GM12878 (cell line): ENCODE results near the gene ANO7. TPM values are rescaled to one million over a fixed set of nuclear protein-coding genes. Genes with fewer than 3 reads are reported as not detected.

Source experiments
- ATAC-seq: fragments of 200-7000 bp; cut with Tn5 transposase; 3 replicates; pipeline ENCODE4 v1.9.1; 2020; ENCODE audit warnings: mild to moderate bottlenecking, moderate library complexity
- BruUV-seq: library from RNA; stranded (reverse); fragments of 400-500 nt; replicated peaks from 2 replicates; lab custom pipeline; 2021; lab: Mats Ljungman, UMichigan
- CTCF ChIA-PET: fragments of 300-600 bp; sonication (Branson Sonifier 250); formaldehyde crosslinking; extraction: SDS; loops from one replicate; lab custom pipeline; 2021; ENCODE audit warnings: inconsistent platforms; lab: Yijun Ruan, JAX
- POLR2A ChIA-PET: fragments of 350-600 bp; formaldehyde crosslinking; extraction: SDS; loops from one replicate; lab custom pipeline; 2021; ENCODE audit warnings: inconsistent platforms; lab: Charles Lee
- RAD21 ChIA-PET: fragments of 300-600 bp; sonication (Branson Sonifier 250); formaldehyde crosslinking; loops from one replicate; lab custom pipeline; 2023; ENCODE audit warnings: antibody characterized with exemption; ENCODE audit not compliant: unreplicated experiment; lab: Charles Lee
- SMC1A ChIA-PET: fragments of 300-600 bp; sonication (Branson Sonifier 250); formaldehyde crosslinking; loops from one replicate; lab custom pipeline; 2023; ENCODE audit not compliant: unreplicated experiment, uncharacterized antibody; lab: Charles Lee
- DNase-seq: peaks from one replicate; pipeline ENCODE4 v3.0.0-alpha.2; 2011; ENCODE audit warnings: low read depth, low spot score
- FAIRE-seq: peaks from 3 replicates; lab custom pipeline; 2011; peaks lifted over from hg19 to GRCh38; lab: Jason Lieb, UNC
- H2AFZ ChIP-seq: 2 replicates; pipeline ENCODE4 v1.6.0; 2011; ENCODE audit warnings: low read depth, low read length, control low read depth; ENCODE audit not compliant: control insufficient read depth
- H3K27ac ChIP-seq: 2 replicates; pipeline ENCODE4 v1.5.1; 2011; ENCODE audit warnings: control low read depth; ENCODE audit not compliant: control insufficient read depth, insufficient read depth
- H3K27me3 ChIP-seq, 2 experiments: replicated peaks in 1 of 2; 2 replicates each; pipeline versions ENCODE4 v1.6.0 to v1.6.1; 2011; ENCODE audit warnings: low read length in 1 of 2; ENCODE audit not compliant: control insufficient read depth in 2 of 2, insufficient read depth in 2 of 2
- H3K36me3 ChIP-seq, 2 experiments: 2 replicates each; pipeline ENCODE4 v1.5.1; 2011; ENCODE audit warnings: low read length in 1 of 2; ENCODE audit not compliant: control insufficient read depth in 2 of 2, insufficient read depth in 2 of 2
- H3K4me1 ChIP-seq: 2 replicates; pipeline ENCODE4 v1.6.1; 2011; ENCODE audit warnings: mild to moderate bottlenecking, low read length, moderate library complexity, mixed read lengths; ENCODE audit not compliant: control insufficient read depth, insufficient read depth
- H3K4me2 ChIP-seq: 2 replicates; pipeline ENCODE4 v1.6.0; 2011; ENCODE audit warnings: control low read depth; ENCODE audit not compliant: control insufficient read depth, insufficient read depth
- H3K4me3 ChIP-seq: fragments of 200-600 bp; sonication (generic); 2 replicates; pipeline ENCODE4 v1.5.1; 2016
- H3K79me2 ChIP-seq: 2 replicates; pipeline ENCODE4 v1.6.0; 2011; ENCODE audit warnings: low read length; ENCODE audit not compliant: control insufficient read depth, insufficient read depth
- H3K9ac ChIP-seq: 2 replicates; pipeline ENCODE4 v1.8.0; 2011; ENCODE audit warnings: low read length, control low read depth, mixed read lengths; ENCODE audit not compliant: control insufficient read depth, insufficient read depth
- H3K9me3 ChIP-seq: replicated peaks from 3 replicates; pipeline ENCODE4 v1.5.1; 2011; ENCODE audit warnings: mild to moderate bottlenecking, low read length; ENCODE audit not compliant: control insufficient read depth, insufficient read depth
- H4K20me1 ChIP-seq: 2 replicates; pipeline ENCODE4 v1.6.0; 2011; ENCODE audit not compliant: control insufficient read depth, insufficient read depth
- ESRRA ChIP-seq: IDR thresholded peaks from 2 replicates; pipeline ENCODE4 v1.6.1; 2012; ENCODE audit warnings: mild to moderate bottlenecking, low read length, improper control_type of control experiment
- MTA3 ChIP-seq: IDR thresholded peaks from 2 replicates; pipeline ENCODE4 v1.6.1; 2012; ENCODE audit warnings: low read length, inconsistent platforms, borderline replicate concordance
- NRF1 ChIP-seq: conservative IDR thresholded peaks from 2 replicates; pipeline ENCODE4 v1.6.1; 2011; ENCODE audit warnings: mild to moderate bottlenecking, low read depth, low read length, improper control_type of control experiment
- POLR2A ChIP-seq: IDR thresholded peaks from 2 replicates; pipeline ENCODE4 v1.6.1; 2011; ENCODE audit warnings: low read depth, mild to moderate bottlenecking, low read length
- WGBS: methylation state at CpG from one replicate; pipeline ENCODE4 v1.1.6; 2016; ENCODE audit warnings: low lambda C conversion rate; ENCODE audit not compliant: insufficient replicate concordance, insufficient coverage; ENCODE audit errors: missing lambda C conversion rate; 5-methylcytosine and 5-hydroxymethylcytosine counted together
- in situ Hi-C: fragments of 300-500 bp; cut with MboI; formaldehyde crosslinking; loops from 9 replicates; pipeline ENCODE4 v1.14.3; 2018; ENCODE audit warnings: mixed read lengths
- intact Hi-C: fragments of 100-400 bp; cut with micrococcal nuclease; formaldehyde crosslinking; loops from one replicate; pipeline ENCODE4 v1.14.2; 2022; ENCODE audit not compliant: unreplicated experiment
- polyA plus RNA-seq, 11 experiments: library from polyadenylated mRNA; depleted of rRNA in 4 of 11; unstranded in 6 of 11; stranded (reverse) in 5 of 11; fragments of >200 nt; fragmentation: Nextera tagmentation in 4 of 11; fragmentation: Illumina TruSeq in 1 of 11; extraction: Ambion mirVana in 4 of 11; extraction: Trizol in 1 of 11; gene quantifications; 1 replicate in 1 of 11; 2 replicates in 10 of 11; pipeline versions ENCODE4 v1.2.1 to v1.2.3, GENCODE V29; 2011 to 2016; ENCODE audit warnings: inconsistent platforms in 2 of 11, missing spikeins in 2 of 11, low read depth in 1 of 11
- total RNA-seq, 4 experiments: library from RNA; depleted of rRNA in 3 of 4; stranded (reverse); fragments of >200 nt in 3 of 4; fragmentation: Illumina TruSeq in 1 of 4; extraction: Trizol in 1 of 4; gene quantifications; 2 replicates each; pipeline versions ENCODE4 v1.2.1 to v1.2.3, GENCODE V29; 2013 to 2021
- TF ChIP-seq, protein P1 (sequence below): IDR thresholded peaks from 2 replicates; pipeline ENCODE4 v1.6.1; 2011; ENCODE audit warnings: mild to moderate bottlenecking, low read depth, low read length, moderate library complexity; ENCODE audit not compliant: insufficient replicate concordance
- TF ChIP-seq, protein P2 (sequence below): IDR thresholded peaks from 2 replicates; pipeline ENCODE4 v1.6.1; 2012; ENCODE audit warnings: low read length, inconsistent platforms

ANO7 gene
- total and polyA plus RNA-seq, 10 of the 15 experiments (the other 5 are each of a cell fraction or from before 2014, with no cell fraction given), result 0.08 to 1.4 (median 0.44) TPM

DNA sequence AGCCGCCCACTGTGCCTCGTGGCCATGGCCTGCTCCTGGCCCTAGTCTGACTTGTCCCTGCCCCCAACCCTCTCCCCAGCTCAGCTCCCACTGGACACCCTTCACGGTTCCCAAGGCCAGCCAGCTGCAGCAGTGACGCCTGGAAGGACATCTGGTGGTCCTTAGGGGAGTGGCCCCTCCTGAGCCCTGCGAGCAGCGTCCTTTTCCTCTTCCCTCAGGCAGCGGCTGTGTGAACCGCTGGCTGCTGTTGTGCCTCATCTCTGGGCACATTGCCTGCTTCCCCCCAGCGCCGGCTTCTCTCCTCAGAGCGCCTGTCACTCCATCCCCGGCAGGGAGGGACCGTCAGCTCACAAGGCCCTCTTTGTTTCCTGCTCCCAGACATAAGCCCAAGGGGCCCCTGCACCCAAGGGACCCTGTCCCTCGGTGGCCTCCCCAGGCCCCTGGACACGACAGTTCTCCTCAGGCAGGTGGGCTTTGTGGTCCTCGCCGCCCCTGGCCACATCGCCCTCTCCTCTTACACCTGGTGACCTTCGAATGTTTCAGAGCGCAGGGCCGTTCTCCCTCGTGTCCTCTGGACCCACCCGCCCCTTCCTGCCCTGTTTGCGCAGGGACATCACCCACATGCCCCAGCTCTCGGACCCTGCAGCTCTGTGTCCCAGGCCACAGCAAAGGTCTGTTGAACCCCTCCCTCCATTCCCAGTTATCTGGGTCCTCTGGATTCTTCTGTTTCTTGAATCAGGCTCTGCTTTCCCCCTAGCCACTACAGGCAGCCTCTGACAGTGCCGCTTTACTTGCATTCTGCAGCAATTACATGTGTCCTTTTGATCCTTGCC lies 35.8 kb downstream of the ANO7 start:
- peak; percentile 51 for TF ChIP-seq POLR2A
- peak; percentile 58; the same call in 1 of the 2 replicates for TF ChIP-seq MTA3
- TF ChIP-seq ESRRA, result no peak
- Histone ChIP-seq H3K9me3 (no peaks in the 10 kb centered on the region), H3K27ac (no peak overlapping the region), H3K79me2 (no peaks in the 10 kb centered on the region), H3K4me1 (no peaks in the 10 kb centered on the region), H3K36me3 (peaks cover 9 to 17% of the 10 kb centered on the region in 2 experiments; a peak in 3 of 4 replicates), H4K20me1 (no peaks in the 10 kb centered on the region), H3K4me3 (no peak overlapping the region), H3K27me3 (no peaks in the 10 kb centered on the region), H2AFZ (no peak overlapping the region), H3K9ac (no peak overlapping the region), H3K4me2 (no peak overlapping the region)
- DNase-seq (no peak), ATAC-seq (peak; percentile 23), FAIRE-seq (no peak)
- RAD21 ChIA-PET, result no interaction called here
- WGBS, result 89% methylated on average over 26 of the region's 26 CpGs
- POLR2A ChIA-PET, result no interaction called here
- in situ Hi-C loops (no loop called here), intact Hi-C loops (no loop called here)
- SMC1A ChIA-PET, result no interaction called here
- CTCF ChIA-PET, result no interaction called here
- BruUV-seq, result no TSS peak

GRCh38 chr2:241224851-241225438 lies 36.5 kb downstream of the ANO7 start:
- Histone ChIP-seq H2AFZ (no peak overlapping the region), H3K27ac (no peak overlapping the region), H3K79me2 (no peaks in the 10 kb centered on the region), H3K27me3 (no peaks in the 10 kb centered on the region), H3K4me2 (no peak overlapping the region), H3K4me3 (no peak overlapping the region), H3K36me3 (peaks cover 10 to 20% of the 10 kb centered on the region in 2 experiments), H3K9ac (no peak overlapping the region), H4K20me1 (no peaks in the 10 kb centered on the region), H3K9me3 (no peaks in the 10 kb centered on the region), H3K4me1 (no peaks in the 10 kb centered on the region)
- TF ChIP-seq, protein P1, sequence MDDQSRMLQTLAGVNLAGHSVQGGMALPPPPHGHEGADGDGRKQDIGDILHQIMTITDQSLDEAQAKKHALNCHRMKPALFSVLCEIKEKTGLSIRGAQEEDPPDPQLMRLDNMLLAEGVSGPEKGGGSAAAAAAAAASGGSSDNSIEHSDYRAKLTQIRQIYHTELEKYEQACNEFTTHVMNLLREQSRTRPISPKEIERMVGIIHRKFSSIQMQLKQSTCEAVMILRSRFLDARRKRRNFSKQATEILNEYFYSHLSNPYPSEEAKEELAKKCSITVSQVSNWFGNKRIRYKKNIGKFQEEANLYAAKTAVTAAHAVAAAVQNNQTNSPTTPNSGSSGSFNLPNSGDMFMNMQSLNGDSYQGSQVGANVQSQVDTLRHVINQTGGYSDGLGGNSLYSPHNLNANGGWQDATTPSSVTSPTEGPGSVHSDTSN, result no peak
- no peak for TF ChIP-seq NRF1
- TF ChIP-seq, protein P2, sequence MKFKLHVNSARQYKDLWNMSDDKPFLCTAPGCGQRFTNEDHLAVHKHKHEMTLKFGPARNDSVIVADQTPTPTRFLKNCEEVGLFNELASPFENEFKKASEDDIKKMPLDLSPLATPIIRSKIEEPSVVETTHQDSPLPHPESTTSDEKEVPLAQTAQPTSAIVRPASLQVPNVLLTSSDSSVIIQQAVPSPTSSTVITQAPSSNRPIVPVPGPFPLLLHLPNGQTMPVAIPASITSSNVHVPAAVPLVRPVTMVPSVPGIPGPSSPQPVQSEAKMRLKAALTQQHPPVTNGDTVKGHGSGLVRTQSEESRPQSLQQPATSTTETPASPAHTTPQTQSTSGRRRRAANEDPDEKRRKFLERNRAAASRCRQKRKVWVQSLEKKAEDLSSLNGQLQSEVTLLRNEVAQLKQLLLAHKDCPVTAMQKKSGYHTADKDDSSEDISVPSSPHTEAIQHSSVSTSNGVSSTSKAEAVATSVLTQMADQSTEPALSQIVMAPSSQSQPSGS, result 0 out of 2 replicates have a peak, but pooled peaks have one; percentile 26
- SMC1A ChIA-PET, result no interaction called here
- POLR2A ChIA-PET, result no interaction called here
- CTCF ChIA-PET, result interaction anchor here (0.6 kb wide), 1 partner anchor 310 kb away, joined by 3 read pairs; no protein-coding TSS in a partner anchor
- RAD21 ChIA-PET, result no interaction called here
- intact Hi-C loops (no loop called here), in situ Hi-C loops (no loop called here)
- DNase-seq (no peak), FAIRE-seq (no peak), ATAC-seq (no peak)
- no TSS peak for BruUV-seq
- 76% methylated on average over 8 of the region's 8 CpGs for WGBS
